HepG2 (cell line): ENCODE measurements around the gene LMBRD2. TPM values are rescaled to one million over a fixed set of nuclear protein-coding genes. Genes with fewer than 3 reads are reported as not detected.
A peak's percentile ranks its signal among the peaks of the same experiment; 100 is the strongest.

ENCODE experiments used
- ATAC-seq: fragments of 200-7000 bp; cut with Tn5 transposase; 3 replicates; pipeline ENCODE4 v1.9.1; 2020; ENCODE audit warnings: mild to moderate bottlenecking, moderate library complexity
- BruUV-seq: library from RNA; stranded (reverse); fragments of 400-500 nt; replicated peaks from 2 replicates; lab custom pipeline; 2021; lab: Mats Ljungman, UMichigan
- CTCF ChIA-PET: fragments of 300-600 bp; formaldehyde crosslinking; extraction: SDS; loops from one replicate; lab custom pipeline; 2021; ENCODE audit warnings: low total read pairs, inconsistent platforms, low intra/inter-chr PET ratio; lab: Yijun Ruan, JAX
- POLR2A ChIA-PET: fragments of 350-600 bp; sonication (Branson Sonifier 250); formaldehyde crosslinking; loops from one replicate; lab custom pipeline; 2020; ENCODE audit warnings: antibody characterized with exemption, inconsistent platforms; lab: Yijun Ruan, JAX
- DNase-seq: peaks from one replicate; pipeline ENCODE4 v3.0.0-alpha.2; 2015; ENCODE audit warnings: low spot score
- FAIRE-seq: peaks from 3 replicates; lab custom pipeline; 2011; peaks lifted over from hg19 to GRCh38; lab: Jason Lieb, UNC
- H2AFZ ChIP-seq: one replicate; pipeline ENCODE4 v1.6.1; 2011; ENCODE audit warnings: low read length, inconsistent platforms
- H3K27ac ChIP-seq: fragments of 300-600 bp; 3 replicates; pipeline ENCODE4 v1.8.0; 2011; ENCODE audit warnings: mixed run types, mild to moderate bottlenecking, mixed read lengths, low read length, inconsistent platforms; ENCODE audit not compliant: insufficient read depth; ENCODE audit errors: extremely low read length
- H3K27me3 ChIP-seq, 2 experiments: fragments of 200-600 bp in 1 of 2; 2 replicates in 1 of 2; 3 replicates in 1 of 2; pipeline versions ENCODE4 v1.6.0 to v1.8.0; 2011; ENCODE audit warnings: low read length in 2 of 2, mild to moderate bottlenecking in 2 of 2, moderate library complexity in 2 of 2, inconsistent platforms in 1 of 2; ENCODE audit not compliant: insufficient read depth in 2 of 2, control insufficient read depth in 1 of 2
- H3K36me3 ChIP-seq, 2 experiments: fragments of 200-600 bp in 1 of 2; replicated peaks in 1 of 2; 2 replicates in 1 of 2; 3 replicates in 1 of 2; pipeline versions ENCODE4 v1.5.1 to v1.8.0; 2011; ENCODE audit warnings: low read length in 2 of 2, inconsistent platforms in 1 of 2; ENCODE audit not compliant: insufficient read depth in 2 of 2, control insufficient read depth in 1 of 2
- H3K4me1 ChIP-seq: 2 replicates; pipeline ENCODE4 v1.5.1; 2012; ENCODE audit warnings: low read length, inconsistent platforms; ENCODE audit not compliant: insufficient read depth
- H3K4me2 ChIP-seq: 2 replicates; pipeline ENCODE4 v1.6.0; 2011; ENCODE audit warnings: low read depth, low read length, inconsistent platforms
- H3K4me3 ChIP-seq, 3 experiments: fragments of 200-600 bp in 1 of 3; sonication (generic), shearing (Covaris generic) in 1 of 3; replicated peaks in 1 of 3; 2 replicates each; pipeline ENCODE4 v1.5.1; 2011 to 2016; ENCODE audit warnings: low read length in 3 of 3, inconsistent platforms in 2 of 3, low read depth in 2 of 3, mild to moderate bottlenecking in 2 of 3, control low read depth in 1 of 3, mixed read lengths in 1 of 3; ENCODE audit not compliant: insufficient read depth in 1 of 3
- H3K79me2 ChIP-seq: one replicate; pipeline ENCODE4 v1.6.1; 2011; ENCODE audit warnings: low read length, inconsistent platforms; ENCODE audit not compliant: insufficient read depth
- H3K9ac ChIP-seq: 2 replicates; pipeline ENCODE4 v1.6.0; 2011; ENCODE audit warnings: mild to moderate bottlenecking, low read depth, low read length, inconsistent platforms; ENCODE audit not compliant: insufficient read depth
- H3K9me3 ChIP-seq: 2 replicates; pipeline ENCODE4 v1.5.1; 2012; ENCODE audit warnings: mild to moderate bottlenecking, low read length
- H4K20me1 ChIP-seq: 2 replicates; pipeline ENCODE4 v1.6.0; 2011; ENCODE audit warnings: inconsistent platforms, mild to moderate bottlenecking, low read length, moderate library complexity; ENCODE audit not compliant: insufficient read depth
- GABPA ChIP-seq, 2 experiments: IDR thresholded peaks; 2 replicates each; pipeline ENCODE4 v1.6.1; 2011 to 2016; ENCODE audit warnings: low read depth in 2 of 2, low read length in 1 of 2, missing biosample characterization in 1 of 2, missing genetic modification characterization in 1 of 2
- HDAC6 ChIP-seq: fragments of 200-600 bp; sonication (generic); IDR thresholded peaks from 2 replicates; pipeline ENCODE4 v1.7.0; 2017; ENCODE audit warnings: mild to moderate bottlenecking, antibody characterized with exemption, low read length, low read depth
- MAFK ChIP-seq, 2 experiments: IDR thresholded peaks in 1 of 2; conservative IDR thresholded peaks in 1 of 2; 2 replicates each; pipeline ENCODE4 v1.6.1; 2011; ENCODE audit warnings: improper control_type of control experiment in 2 of 2, low read length in 2 of 2
- NFE2L1 ChIP-seq: sonication (generic); formaldehyde crosslinking; IDR thresholded peaks from 2 replicates; pipeline ENCODE4 v1.4.0; 2020; ENCODE audit warnings: missing genetic modification reagents, mild to moderate bottlenecking, borderline replicate concordance
- REST ChIP-seq, 2 experiments: IDR thresholded peaks; 2 replicates each; pipeline ENCODE4 v1.6.1; 2011 to 2012; ENCODE audit warnings: low read length in 2 of 2, borderline replicate concordance in 1 of 2, low read depth in 1 of 2, mild to moderate bottlenecking in 1 of 2, moderate library complexity in 1 of 2
- TCF7 ChIP-seq: sonication (generic); IDR thresholded peaks from 2 replicates; pipeline ENCODE4 v1.6.1; 2016; ENCODE audit warnings: antibody characterized with exemption, low read depth
- ZNF687 ChIP-seq: sonication (generic); formaldehyde crosslinking; IDR thresholded peaks from 2 replicates; pipeline ENCODE4 v1.5.1; 2020; ENCODE audit warnings: mild to moderate bottlenecking, missing genetic modification reagents, moderate library complexity
- ZNF740 ChIP-seq: sonication (generic); formaldehyde crosslinking; IDR thresholded peaks from 2 replicates; pipeline ENCODE4 v1.4.0; 2020; ENCODE audit warnings: missing genetic modification reagents
- WGBS: methylation state at CpG from one replicate; pipeline ENCODE4 v1.1.6; 2017; ENCODE audit warnings: low lambda C conversion rate; 5-methylcytosine and 5-hydroxymethylcytosine counted together
- in situ Hi-C: cut with HindIII; loops from 2 replicates; pipeline ENCODE4 v1.10.0; 2017; ENCODE audit warnings: low pct_unique_long_range_greater_than_20kb; ENCODE audit not compliant: extremely low pct_ligation_motif_present
- intact Hi-C: fragments of 100-400 bp; cut with micrococcal nuclease; formaldehyde crosslinking; loops from one replicate; pipeline ENCODE4 v1.10.0; 2022; ENCODE audit not compliant: unreplicated experiment
- polyA plus RNA-seq, 8 experiments: library from polyadenylated mRNA; depleted of rRNA in 3 of 8; stranded (reverse) in 7 of 8; unstranded in 1 of 8; fragments of >200 nt; fragmentation: Illumina TruSeq in 4 of 8; extraction: Trizol in 4 of 8; gene quantifications; 2 replicates each; pipeline versions ENCODE4 v1.2.1 to v1.2.3, GENCODE V29; 2011 to 2016; ENCODE audit warnings: low read depth in 4 of 8, missing spikeins in 1 of 8, mixed read lengths in 1 of 8; ENCODE audit not compliant: insufficient read depth in 1 of 8
- total RNA-seq, 5 experiments: library from RNA; depleted of rRNA; stranded (reverse); fragments of >200 nt; fragmentation: Illumina TruSeq; extraction: Trizol; gene quantifications; 2 replicates each; pipeline ENCODE4 v1.2.3, GENCODE V29; 2016; ENCODE audit warnings: low read depth in 1 of 5

LMBRD2 gene
- total and polyA plus RNA-seq, 2 of the 13 experiments (the other 11 are each of a cell fraction or from before 2014, with no cell fraction given) = 2.0 to 4.7 TPM

GRCh38 chr5:36164461-36164860, 12.8 kb upstream of the LMBRD2 start:
- Histone ChIP-seq H3K27ac (no peak overlapping the region), H4K20me1 (no peaks in the 10 kb centered on the region; the same call in 1 of the 2 replicates), H3K79me2 (peaks cover 14% of the 10 kb centered on the region), H3K4me3 (no peak overlapping the region), H2AFZ (no peak overlapping the region), H3K36me3 (peaks cover 19 to 90% of the 10 kb centered on the region in 2 experiments), H3K4me2 (no peak overlapping the region), H3K9ac (no peak overlapping the region), H3K4me1 (peaks cover 24% of the 10 kb centered on the region), H3K27me3 (no peaks in the 10 kb centered on the region), H3K9me3 (no peaks in the 10 kb centered on the region)
- 94% methylated on average over 4 of the region's 4 CpGs for WGBS
- ChIA-PET CTCF (no interaction called here), POLR2A (no interaction called here)
- no peak for FAIRE-seq
- TF ChIP-seq GABPA (IDR thresholded peaks at IDR 0.05; ENCODE audit: low read depth, low read length) = no peak
- TF ChIP-seq GABPA (CRISPR knock-in tag; IDR thresholded peaks at IDR 0.05; ENCODE audit: low read depth) = no peak
- peak; percentile 34 to 38; a peak in 3 of 4 replicates for TF ChIP-seq MAFK (conservative IDR thresholded peaks at IDR 0.05 in 1 of 2, IDR thresholded peaks at IDR 0.05 in 1 of 2; ENCODE audit: low read length in 2 of 2)
- TF ChIP-seq TCF7 = no peak
- in situ Hi-C loops (no loop called here), intact Hi-C loops (no loop called here)
- no peak for DNase-seq
- BruUV-seq = no TSS peak
- no peak for ATAC-seq

GRCh38 chr5:36162810-36163486, 11.3 kb upstream of the LMBRD2 start:
- H3K9me3 ChIP-seq = no peaks in the 10 kb centered on the region
- no peak for ATAC-seq
- H3K36me3 ChIP-seq = peaks cover 23 to 93% of the 10 kb centered on the region in 2 experiments
- no peak for TF ChIP-seq NFE2L1 (CRISPR knock-in tag)
- TF ChIP-seq ZNF687 (CRISPR knock-in tag) = no peak
- TF ChIP-seq HDAC6 = no peak
- TF ChIP-seq REST (IDR thresholded peaks at IDR 0.05; ENCODE audit: borderline replicate concordance in 1 of 2, low read depth in 1 of 2, low read length in 2 of 2) = no peak
- TF ChIP-seq ZNF740 = no peak

More at GRCh38 chr5:36162810-36163486, 11.3 kb upstream of the LMBRD2 start:
- H3K4me3 ChIP-seq = no peak overlapping the region
- H3K9ac ChIP-seq = no peak overlapping the region
- peaks cover 40% of the 10 kb centered on the region for H3K4me1 ChIP-seq
- POLR2A ChIA-PET = no interaction called here
- in situ Hi-C loops = no loop called here
- FAIRE-seq (no peak), DNase-seq (no peak)
- no peak overlapping the region for H3K27ac ChIP-seq
- CTCF ChIA-PET = no interaction called here
- H2AFZ ChIP-seq = no peak overlapping the region
- H4K20me1 ChIP-seq = no peaks in the 10 kb centered on the region; the same call in 1 of the 2 replicates
- no peak overlapping the region for H3K4me2 ChIP-seq
- no peaks in the 10 kb centered on the region for H3K27me3 ChIP-seq
- WGBS = 99% methylated on average over 9 of the region's 9 CpGs
- intact Hi-C loops = no loop called here
- peaks cover 24% of the 10 kb centered on the region for H3K79me2 ChIP-seq
- no TSS peak for BruUV-seq
